Bone marrow (tissue), 2 donors: ENCODE data around the gene PADI4.
"Not testable (repeated sequence)": the region's sequence is repeated elsewhere in the genome, so short reads cannot be mapped to it uniquely, and the experiment has no call there.

ENCODE experiments used
- DNase-seq, 2 donors: peaks; one replicate each; lab custom pipeline; 2025; lab: John Stamatoyannopoulos, UW

The PADI4 gene

DNA sequence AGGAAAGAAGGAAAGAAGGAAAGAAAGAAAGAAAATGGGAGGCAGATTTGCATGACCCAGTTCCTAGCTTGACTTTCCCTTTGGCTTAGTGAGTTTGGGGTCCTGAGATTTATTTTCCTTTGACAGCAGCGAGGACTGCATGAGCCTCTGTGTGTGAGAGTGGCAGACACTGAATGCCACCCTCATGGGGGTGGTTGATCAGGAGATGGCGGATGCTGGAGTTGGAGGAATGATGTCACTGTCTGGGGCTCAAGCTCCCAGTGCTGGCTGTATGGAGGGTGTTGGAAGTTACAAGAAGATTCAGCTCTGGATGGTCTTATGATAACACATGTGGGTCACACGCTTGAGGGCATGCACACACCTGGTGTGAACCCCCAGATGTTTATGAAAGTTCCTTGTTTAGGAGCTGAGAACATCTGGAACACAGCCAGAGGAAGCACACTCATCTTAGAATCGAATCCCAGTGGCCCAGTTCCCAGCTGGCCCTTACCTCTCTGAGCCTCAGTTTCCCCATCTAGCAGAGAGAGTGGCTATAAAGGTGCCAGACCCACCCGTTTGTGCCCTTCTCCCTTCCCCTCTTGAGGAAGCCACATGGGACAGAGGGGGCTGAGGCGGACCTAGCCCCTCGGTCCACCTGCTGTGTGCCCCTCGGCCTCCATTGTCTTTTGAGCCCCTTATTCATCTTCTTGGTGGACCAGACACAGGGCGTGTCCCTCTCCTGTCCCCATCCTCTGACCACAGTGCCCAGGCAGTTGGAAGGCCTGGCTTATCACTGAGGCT, 5.7 kb downstream of the PADI4 start:
- no peak for DNase-seq

DNA sequence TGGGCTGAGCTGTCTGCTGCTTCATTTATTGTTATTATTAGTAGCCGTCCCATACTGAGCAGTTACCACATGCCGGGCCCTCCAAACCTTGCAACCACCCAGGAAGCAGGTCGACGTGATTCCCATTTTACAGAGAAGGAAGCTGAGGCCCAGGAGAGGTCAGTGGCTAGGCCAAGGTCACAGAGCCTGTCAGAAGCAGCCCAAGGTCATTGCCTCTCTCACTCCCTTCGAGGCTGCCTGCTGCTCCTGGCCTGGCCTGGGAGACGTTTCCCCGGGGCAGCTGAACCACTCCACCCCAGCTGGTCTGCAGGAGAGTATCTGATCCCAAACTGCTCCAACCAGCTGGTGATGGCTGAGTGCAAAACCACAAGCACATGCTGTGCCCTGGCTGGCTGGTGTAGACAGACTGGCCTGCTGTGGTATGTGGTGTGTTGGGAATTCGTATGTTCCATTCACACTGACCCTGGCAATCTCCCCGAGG, 6.5 kb downstream of the PADI4 start:
- no peak for DNase-seq

DNA sequence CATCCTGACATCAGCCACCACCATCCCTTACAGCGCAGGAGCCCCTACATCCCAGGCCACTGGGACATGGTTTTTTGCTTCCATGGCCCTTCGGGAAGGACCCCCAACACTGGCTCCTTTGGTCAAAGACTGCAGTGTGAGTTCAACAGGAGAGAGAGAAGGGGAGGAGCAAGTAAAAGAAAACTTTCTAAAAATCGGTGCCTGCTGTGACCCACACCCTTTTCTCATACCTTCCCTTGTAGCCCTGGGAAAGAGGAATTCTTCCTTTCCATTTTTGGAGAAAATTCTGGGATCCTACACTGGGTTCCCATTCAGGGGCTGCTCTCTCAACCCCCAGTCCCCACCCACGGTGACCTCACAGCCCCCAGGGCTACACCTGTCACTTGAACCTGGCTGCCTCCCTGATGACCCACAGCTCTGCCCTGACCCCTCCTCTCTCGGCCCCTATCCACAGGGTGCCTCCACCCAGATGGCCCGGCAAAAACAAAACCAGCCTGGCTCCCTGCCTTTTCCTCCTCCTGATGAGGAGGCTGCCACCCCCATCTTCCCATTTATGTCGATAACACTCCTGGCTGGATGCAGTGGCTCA, 7.6 kb downstream of the PADI4 start:
- DNase-seq, result no peak

DNA sequence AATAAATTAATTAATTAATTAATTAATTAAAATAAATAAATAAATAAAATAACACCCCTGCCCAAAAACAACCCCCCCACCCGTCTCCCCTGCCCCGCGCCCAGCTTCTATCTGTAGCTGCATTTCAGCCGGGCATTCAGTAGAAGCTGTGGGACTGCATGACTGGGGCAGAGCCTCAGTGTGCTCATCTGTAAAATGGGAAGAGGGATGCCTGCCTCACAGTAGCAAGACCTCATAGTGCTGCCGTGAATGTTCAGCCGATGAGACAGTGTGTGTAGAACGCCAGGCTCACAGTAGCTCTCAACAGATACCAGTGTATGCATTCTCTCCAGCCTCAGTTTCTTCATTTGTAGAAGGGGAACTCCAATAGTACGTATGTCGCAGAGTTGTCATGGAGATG, 8.7 kb downstream of the PADI4 start:
- no peak for DNase-seq

DNA sequence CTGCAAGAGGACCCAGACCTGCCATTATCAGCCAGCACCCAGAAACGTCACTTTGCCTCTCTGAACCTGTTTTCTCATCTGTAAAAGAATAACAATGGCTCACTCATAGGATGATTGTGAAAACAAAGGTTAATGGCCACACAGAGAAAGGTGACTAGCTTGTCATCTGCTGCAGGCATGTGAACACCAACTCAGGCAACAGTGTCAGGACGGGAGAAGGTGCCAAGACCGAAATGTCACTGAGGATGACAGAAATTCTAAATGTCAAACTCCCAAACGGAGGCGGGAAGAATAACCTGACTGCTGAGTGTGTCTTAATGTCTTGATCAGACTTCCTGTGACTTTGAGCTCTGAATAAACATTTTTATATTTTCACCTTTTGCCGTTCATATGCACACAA, 10.3 kb downstream of the PADI4 start:
- no peak for DNase-seq

DNA sequence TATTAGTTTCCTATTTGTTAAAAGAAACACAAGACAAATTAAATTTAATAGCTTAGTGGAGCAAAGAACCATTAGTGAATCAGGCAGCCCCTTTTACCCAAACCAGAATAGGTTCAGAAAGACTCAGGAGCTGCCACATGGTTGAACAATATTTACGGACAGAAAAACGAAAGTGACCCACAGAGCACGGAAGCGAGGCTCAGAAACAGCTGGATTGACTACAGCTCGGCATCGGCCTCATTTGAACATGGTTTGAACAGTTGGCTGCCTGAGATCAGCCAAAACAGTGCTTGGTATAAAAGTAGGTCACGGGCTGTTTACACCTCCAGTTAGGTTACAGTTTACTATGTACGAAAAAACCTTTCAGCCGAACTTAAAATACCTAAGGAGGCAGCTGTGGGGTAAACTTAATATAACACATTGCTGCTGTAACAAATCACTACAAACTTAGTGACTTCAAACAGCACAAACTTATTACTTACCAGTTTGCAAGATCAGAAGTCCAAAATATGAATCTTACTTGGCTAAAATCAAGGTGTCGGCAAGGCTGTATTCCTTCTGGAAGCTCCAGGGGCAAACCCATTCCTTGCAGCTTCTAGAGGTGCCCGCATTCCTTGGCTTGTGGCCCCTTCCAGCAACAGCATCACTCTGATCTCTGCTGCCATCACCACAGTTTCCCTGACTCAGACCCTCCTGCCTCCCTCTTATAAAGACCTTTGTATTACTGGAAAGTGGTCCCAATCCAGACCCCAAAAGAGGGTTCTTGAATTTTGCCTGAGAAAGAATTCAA, 11.8 kb downstream of the PADI4 start:
- no peak for DNase-seq

DNA sequence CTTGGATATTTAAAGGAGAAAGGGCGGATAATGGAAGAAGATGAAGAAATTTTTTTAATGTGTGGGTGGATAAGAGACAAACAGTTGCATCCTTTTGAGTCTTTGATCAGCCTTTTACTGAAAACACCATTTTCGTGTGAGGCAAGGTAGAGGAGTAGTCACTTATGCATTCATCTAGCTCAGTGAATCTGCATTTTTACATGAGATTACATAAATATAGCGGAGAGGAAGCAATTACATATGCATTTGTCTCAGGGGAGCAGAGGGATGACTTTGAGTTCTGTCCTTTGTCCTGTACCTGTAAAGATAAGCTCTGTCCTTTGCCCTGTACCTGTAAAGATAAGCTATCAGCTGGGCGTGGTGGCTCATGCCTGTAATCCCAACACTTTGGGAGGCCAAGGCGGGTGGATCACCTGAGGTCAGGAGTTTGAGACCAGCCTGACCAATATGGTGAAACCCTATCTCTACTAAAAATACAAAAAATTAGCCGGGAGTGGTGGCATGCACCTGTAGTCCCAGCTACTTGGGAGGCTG, 13.9 kb downstream of the PADI4 start:
- DNase-seq, result not testable (repeated sequence)

DNA sequence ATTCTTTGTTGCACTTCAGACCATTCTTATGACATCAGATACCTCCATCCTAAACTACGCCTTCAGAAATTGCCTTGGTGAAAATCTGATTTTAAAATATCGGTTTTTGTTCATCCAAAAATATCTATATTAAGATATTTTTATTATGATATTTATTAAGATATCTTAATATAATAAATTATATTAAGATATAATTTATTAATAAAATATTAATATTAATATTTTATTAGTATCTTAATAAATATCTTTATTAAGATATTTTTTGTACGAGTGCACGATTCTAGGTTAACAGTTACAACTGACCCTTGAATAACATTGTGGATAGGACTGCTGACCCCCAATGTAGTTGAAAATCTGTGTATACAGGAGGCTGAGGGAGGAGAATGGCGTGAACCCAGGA, 20.9 kb downstream of the PADI4 start:
- no peak for DNase-seq

DNA sequence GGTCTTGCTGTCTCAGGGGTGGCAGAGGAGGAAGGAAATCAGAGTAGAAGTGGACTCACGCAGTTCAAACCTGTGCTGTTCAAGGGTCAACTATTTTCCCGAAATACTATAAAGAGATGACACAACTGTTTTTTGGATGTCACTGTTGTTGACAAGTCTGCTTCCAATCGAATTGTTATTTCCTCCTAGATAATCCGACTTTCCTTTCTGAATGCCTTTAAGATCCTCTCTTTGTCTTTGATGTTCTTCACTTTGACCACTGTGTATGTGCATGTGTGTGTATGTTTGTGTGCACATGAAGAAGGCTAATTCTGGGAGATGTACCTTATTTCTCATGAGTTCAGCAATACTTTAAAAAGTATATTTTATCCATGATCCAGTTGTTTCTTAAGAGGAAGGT, 21.6 kb downstream of the PADI4 start:
- DNase-seq, result no peak

DNA sequence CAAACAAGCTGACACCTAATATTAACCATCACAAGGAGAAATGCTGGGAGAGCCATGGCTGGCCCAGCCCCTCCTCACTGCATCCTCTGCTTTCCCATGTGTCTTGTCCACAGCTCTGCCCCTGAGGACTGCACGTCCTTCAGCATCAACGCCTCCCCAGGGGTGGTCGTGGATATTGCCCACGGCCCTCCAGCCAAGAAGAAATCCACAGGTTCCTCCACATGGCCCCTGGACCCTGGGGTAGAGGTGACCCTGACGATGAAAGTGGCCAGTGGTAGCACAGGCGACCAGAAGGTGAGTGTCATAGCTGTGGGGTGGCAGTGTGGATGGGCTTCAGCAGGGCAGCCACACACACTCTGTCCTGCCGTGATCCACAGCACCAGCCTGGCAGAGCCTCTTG, 22.9 kb downstream of the PADI4 start:
- DNase-seq, result no peak

DNA sequence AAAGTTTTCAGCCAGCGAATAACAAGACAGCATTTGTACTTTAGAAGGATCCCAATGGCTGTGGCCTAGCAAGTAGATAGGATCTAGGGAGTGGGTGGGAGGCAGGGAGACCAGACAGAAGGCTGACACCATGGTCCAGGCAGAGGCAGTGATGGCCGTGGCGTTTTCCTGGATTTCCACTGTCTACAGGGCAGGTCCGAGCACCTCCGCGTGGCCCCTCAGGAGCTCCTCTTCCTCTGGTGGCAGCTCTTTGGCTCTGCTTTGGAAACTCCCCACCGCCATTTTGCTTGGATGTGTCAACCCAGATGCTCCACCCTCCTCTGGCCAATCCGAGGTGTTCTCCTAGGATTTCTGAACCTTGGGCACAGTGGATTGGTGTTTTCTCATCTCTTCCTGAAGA, 25.1 kb downstream of the PADI4 start:
- no peak for DNase-seq

DNA sequence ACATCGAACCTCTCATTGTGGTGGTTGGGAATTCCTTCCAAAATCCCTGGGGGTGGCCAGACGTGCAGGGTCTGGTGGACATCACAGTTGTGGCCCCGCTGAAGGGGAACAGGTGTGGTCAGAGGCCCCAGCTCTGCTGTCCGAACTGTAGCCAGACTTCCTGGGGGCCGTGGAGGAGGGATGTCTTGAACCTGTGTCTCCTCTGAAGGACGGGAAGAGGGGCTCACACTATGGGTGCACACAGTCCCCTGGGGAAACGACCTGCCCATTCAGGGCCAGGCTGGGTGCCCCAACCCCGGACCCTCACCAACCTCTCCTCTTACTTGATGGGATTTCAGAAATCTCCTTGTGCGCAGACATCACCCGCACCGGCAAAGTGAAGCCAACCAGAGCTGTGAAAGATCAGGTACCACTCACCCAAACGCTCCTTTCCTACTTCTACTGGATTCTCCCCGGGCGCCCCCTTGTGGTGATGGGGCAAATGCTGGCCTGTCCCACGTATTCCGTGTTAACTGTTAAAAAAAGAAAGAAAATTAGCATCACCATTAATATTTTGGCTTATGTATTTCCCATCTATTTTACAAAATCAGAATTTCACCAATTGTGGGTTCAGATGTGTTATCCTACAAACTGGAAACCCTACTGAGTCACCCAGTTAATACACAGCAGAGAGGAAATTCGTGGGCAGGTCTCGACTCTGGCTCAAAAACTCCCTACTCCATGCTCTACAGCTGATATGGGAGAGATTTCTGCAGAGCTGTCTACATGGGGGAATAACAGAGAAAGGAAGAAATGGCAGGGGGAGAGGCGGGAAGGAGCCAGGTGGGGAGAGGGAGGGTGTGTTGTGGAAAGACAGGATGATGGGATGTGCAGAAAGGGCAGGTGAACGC, 28.1 kb downstream of the PADI4 start:
- DNase-seq, result peak; percentile 39 to 71

DNA sequence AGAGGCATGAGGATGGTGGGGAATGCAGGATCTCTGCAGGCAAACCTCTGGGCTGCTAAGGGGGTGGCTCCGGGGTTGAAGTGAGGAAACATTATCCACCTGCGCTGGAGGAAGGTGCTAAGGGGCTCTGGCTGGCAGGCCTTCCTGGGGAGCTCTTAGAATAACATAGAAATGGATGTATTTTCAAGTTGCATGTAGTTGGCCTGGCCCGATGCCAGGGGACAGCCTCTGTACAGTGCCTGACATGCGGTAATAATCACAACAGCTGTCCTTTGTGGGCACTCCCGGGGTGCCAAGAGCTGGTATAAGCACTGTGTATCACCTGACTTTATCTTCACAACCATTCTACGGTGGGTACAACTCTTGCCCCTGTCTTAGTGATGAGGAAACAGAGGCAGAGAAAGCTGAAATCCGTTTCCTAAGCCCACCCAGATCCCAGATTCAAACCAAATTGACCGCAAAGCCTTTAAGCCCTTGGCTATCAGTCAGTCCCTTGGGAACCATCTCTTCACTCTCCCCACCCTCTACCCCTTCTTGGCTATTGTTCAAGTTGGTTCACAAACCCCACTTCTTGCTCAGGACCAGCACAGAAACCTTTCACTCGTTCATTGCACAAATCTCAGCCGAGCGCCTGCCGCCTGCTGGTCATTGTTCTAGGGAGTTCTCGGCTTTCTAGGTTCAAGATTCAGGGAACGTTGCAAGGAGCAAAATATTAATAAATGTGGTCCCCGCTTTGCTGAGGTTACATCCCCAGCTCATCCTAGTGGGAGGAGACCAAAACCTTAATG, 30.9 kb downstream of the PADI4 start:
- no peak for DNase-seq

DNA sequence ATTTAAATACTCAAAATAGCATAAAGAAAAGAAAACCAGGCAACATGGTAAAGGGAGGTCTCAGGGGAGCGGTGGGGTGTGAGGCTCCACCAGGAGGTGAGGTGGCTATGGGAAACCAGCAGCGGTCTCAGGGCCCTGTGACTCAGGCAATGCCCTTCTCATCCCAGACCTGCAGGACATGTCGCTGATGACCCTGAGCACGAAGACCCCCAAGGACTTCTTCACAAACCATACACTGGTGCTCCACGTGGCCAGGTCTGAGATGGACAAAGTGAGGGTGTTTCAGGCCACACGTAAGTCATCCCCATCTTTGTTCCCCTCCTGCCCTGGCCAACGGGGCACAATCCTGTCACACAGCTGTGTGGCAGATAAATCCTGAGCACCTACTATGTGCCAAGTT, 31.5 kb downstream of the PADI4 start:
- no peak for DNase-seq

DNA sequence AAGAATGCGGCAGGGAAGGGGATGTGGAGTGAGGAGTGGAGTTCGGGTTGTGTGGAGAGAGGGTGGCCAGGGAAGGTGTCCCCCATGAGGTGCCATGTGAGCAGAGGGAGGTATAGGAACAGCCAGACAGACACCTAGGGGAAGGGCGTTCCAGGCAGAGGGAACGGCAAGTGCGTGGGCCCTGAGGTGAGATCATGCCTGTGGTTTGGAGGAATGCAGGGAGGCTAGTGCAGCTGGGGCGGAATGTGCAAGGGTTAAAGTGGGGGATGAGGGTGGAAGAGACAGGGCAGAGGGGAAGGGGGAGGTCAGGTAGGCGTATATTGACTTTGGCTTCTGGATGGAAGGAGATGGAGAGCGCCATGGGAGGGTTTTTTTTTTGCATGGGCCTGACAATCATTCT, 32.4 kb downstream of the PADI4 start:
- no peak for DNase-seq

DNA sequence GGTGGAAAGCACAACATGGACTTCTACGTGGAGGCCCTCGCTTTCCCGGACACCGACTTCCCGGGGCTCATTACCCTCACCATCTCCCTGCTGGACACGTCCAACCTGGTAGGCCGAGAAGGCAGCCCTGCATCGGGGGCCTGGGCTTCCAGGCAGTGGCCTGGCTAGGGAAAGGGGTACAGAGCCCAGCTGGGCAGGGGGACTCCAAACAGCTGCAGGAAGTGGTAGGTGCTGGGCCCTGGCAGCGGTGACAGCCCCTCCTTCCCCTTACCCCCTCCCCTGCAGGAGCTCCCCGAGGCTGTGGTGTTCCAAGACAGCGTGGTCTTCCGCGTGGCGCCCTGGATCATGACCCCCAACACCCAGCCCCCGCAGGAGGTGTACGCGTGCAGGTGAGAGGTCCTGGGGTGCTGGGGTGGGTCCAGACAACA, 34.0 kb downstream of the PADI4 start:
- no peak for DNase-seq

DNA sequence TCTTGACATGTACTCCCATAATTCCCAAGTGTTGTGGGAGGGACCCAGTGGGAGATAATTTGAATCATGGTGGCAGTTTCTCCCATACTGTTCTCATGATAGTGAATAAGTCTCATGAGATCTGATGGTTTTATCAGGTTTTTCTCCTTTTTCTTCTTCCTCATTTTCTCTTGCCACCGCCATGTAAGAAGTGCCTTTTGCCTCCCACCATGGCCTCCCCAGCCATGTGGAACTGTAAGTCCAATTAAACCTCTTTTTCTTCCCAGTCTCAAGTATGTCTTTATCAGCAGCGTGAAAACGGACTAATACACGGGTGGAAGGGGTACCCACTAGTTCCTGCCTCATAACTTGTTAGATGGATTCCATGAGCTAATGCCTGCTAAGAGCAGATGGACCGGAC, 37.5 kb downstream of the PADI4 start:
- not testable (repeated sequence) for DNase-seq

DNA sequence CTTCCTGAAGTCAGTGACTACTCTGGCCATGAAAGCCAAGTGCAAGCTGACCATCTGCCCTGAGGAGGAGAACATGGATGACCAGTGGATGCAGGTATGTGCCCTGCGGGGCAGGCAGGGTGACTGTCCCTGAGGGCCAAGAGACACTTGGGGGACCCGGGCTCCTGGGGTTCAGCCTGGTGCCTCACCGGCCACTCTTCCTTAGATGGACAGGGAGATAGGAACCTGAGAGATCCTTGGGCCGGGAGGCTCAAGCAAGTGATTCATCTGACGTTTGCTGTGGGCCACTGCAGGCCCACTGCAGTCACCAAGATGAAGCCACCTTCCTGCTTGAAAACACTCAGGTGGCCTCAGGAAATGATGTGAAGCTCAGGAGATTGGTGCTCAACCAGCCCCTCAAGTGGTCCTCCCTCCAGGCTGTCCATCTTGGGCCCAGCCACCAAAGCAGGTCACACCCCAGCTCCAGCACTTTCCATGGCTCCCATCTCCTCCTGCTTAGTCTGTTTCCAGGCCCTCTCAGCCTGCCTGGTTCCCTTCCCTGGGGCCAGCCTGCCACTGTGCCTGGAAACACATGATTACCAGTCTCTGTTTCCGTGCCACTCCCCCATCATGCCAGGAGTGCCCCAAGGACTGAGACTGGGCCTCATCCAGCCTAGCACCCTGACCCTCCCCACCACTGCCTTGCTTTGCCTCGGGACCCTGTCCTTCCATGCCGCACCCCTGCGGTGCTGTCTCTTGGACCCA, 38.2 kb downstream of the PADI4 start:
- DNase-seq, result no peak

DNA sequence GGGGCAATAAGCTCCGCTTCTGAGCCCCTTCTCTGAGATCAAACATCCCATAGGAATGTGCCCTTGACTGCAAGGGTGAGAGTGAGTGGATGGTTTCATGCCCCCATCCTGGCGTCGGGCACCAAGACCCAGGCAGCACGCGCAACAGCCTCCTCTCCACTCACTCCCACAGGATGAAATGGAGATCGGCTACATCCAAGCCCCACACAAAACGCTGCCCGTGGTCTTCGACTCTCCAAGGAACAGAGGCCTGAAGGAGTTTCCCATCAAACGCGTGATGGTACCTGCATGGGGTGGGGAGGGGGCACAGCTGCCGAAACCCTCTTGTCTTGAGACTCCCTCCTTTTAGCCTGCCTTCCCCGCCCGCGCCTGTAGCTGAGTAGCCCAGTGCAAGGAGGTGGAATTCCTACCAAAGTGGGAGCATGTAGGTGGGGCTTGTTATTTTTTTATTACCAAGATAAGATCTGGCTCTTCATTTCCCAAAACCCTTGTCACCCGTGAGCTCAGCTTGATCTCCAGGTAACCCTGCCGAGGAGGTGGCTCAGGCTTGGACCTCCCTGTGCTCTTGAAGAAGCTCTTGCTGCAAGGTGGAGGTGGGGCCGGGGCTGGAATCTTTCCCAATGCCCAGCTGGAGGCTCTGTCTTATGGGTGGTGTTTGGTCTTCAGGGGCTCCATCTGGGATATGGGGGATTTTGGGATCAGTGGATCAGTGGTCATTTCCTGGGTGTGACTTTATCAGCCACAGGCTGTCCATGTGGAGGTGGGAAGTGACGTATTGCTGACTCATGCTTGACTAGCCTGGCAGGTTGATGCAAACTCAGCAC, 40.0 kb downstream of the PADI4 start:
- DNase-seq, result no peak
